ENCODE results near the gene MPP3.

MPP3 gene

GRCh38 chr17:43831633-43832032 is 1.3 kb downstream of the MPP3 start:
- TF ChIP-seq CTCF (conservative IDR thresholded peaks at IDR 0.05; ENCODE audit: low read depth, low read length): no peak
- H3K4me3 ChIP-seq (ENCODE audit: low read length): no peak overlapping the region
- DNase-seq (ENCODE audit: low read depth): no peak

GRCh38 chr17:43830510-43831140 is 2.3 kb downstream of the MPP3 start:
- DNase-seq (ENCODE audit: low read depth): no peak
- no peak overlapping the region for H3K4me3 ChIP-seq (ENCODE audit: low read length)
- TF ChIP-seq CTCF (conservative IDR thresholded peaks at IDR 0.05; ENCODE audit: low read depth, low read length): no peak

- DNase-seq (ENCODE audit: low read depth): no peak
- no peak overlapping the region for H3K4me3 ChIP-seq (ENCODE audit: low read length)
- no peak for TF ChIP-seq CTCF (conservative IDR thresholded peaks at IDR 0.05; ENCODE audit: low read depth, low read length)
Measured at GRCh38 chr17:43829738-43830137, 3.2 kb downstream of the MPP3 start.

GRCh38 chr17:43827596-43827995 is 5.3 kb downstream of the MPP3 start:
- TF ChIP-seq CTCF (conservative IDR thresholded peaks at IDR 0.05; ENCODE audit: low read depth, low read length): no peak
- no peak for DNase-seq (ENCODE audit: low read depth)
- H3K4me3 ChIP-seq (ENCODE audit: low read length): no peak overlapping the region

GRCh38 chr17:43826206-43826605 is 6.7 kb downstream of the MPP3 start:
- TF ChIP-seq CTCF (conservative IDR thresholded peaks at IDR 0.05; ENCODE audit: low read depth, low read length): no peak
- no peak for DNase-seq (ENCODE audit: low read depth)
- H3K4me3 ChIP-seq (ENCODE audit: low read length): no peak overlapping the region

GRCh38 chr17:43825567-43825966 is 7.4 kb downstream of the MPP3 start:
- no peak for DNase-seq (ENCODE audit: low read depth)
- no peak for TF ChIP-seq CTCF (conservative IDR thresholded peaks at IDR 0.05; ENCODE audit: low read depth, low read length)
- no peak overlapping the region for H3K4me3 ChIP-seq (ENCODE audit: low read length)

GRCh38 chr17:43823350-43824084 is 9.4 kb downstream of the MPP3 start:
- no peak for DNase-seq (ENCODE audit: low read depth)
- no peak overlapping the region for H3K4me3 ChIP-seq (ENCODE audit: low read length)
- no peak for TF ChIP-seq CTCF (conservative IDR thresholded peaks at IDR 0.05; ENCODE audit: low read depth, low read length)

All from retinal pigment epithelial cell (primary cell).